GM12873 (cell line): ENCODE data around the gene ACE.

Source experiments
- CTCF ChIP-seq: IDR thresholded peaks from 2 replicates; pipeline ENCODE4 v1.5.1; 2012; ENCODE audit warnings: low read depth, mild to moderate bottlenecking, moderate library complexity, low read length, control low read depth; ENCODE audit not compliant: insufficient read depth; ENCODE audit errors: missing control alignments

Gene ACE

GRCh38 chr17:63483655-63484575 lies 7.1 kb downstream of the ACE start:
- TF ChIP-seq CTCF: no peak

DNA sequence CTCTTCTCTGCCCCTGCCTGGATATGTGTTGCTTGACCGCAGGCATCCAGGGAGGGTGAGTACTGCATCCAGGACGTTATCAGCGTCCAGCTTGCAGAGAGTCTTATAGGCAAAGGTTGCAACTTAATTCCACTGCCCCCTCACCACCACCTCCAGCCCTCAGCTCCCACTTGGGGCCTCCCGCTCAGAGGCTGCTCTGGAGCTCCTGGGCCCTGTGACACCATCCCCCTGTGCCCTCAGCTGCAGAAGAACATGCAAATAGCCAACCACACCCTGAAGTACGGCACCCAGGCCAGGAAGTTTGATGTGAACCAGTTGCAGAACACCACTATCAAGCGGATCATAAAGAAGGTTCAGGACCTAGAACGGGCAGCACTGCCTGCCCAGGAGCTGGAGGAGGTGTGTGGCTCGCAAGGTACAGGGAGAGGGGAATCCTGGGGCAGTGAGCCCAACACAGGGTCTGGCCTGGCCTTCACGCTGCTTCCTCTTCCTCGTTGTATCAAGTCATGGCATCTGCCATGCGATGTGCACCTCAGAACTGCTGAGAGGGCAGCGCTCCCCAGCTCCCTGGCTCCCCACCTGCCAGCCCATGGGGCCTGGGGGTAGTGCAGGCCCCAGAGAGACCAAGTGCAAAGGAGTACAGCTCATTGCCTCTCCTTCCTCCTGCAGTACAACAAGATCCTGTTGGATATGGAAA lies 9.6 kb downstream of the ACE start:
- no peak for TF ChIP-seq CTCF

GRCh38 chr17:63487014-63487339 lies 10.1 kb downstream of the ACE start:
- TF ChIP-seq CTCF: no peak

- no peak for TF ChIP-seq CTCF
Measured at GRCh38 chr17:63488851-63489250, 12.0 kb downstream of the ACE start.

- no peak for TF ChIP-seq CTCF
Measured at GRCh38 chr17:63489291-63489690, 12.4 kb downstream of the ACE start.

DNA sequence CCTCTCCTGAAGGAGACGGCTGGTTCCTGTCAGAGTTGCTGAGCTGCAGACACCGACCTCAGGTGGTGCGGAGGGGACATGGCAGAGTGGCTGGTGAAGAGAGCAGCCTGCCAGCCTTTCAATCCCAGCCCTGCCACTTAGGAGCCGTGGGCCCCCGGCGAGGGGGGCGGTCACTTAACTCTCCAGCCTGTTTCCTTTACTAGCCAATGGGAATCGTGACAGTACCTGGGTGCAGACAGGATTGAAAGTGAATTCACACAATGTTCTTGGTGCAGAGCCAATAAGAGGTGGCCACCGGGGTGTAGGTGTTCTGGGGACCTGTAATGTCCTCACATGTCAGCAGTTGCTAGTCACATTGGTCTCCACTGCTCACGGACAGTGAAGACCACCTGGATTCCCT lies 13.5 kb downstream of the ACE start:
- no peak for TF ChIP-seq CTCF

DNA sequence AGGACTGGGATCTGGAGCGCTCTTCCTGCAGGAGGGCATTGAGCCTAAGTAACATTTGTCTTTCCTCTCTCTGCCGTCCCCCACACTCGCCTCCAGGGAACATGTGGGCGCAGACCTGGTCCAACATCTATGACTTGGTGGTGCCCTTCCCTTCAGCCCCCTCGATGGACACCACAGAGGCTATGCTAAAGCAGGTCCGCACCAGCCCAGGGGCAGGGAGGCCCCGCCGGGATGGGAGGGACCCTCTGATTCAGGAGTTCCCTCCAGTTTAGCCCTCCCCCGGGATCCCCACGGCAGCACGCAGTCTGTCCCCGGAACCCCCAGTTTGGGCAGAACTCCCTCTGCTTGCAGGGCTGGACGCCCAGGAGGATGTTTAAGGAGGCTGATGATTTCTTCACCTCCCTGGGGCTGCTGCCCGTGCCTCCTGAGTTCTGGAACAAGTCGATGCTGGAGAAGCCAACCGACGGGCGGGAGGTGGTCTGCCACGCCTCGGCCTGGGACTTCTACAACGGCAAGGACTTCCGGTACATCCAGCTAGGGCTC lies 14.1 kb downstream of the ACE start:
- no peak for TF ChIP-seq CTCF
